Hindlimb muscle (tissue), 1 donor: ENCODE data around the gene GDF10. TPM values are rescaled to one million over a fixed set of nuclear protein-coding genes. Genes with fewer than 3 reads are reported as not detected.

Source experiments
- DNase-seq: peaks from one replicate; pipeline ENCODE4 v3.0.0-alpha.2; 2013
- polyA plus RNA-seq: library from polyadenylated mRNA; unstranded; fragments of 120-200 nt; gene quantifications from one replicate; pipeline ENCODE4 v1.2.1, GENCODE V29; 2013; ENCODE audit not compliant: insufficient read length

Gene GDF10
- polyA plus RNA-seq, 1 donor = 0.41 TPM

DNA sequence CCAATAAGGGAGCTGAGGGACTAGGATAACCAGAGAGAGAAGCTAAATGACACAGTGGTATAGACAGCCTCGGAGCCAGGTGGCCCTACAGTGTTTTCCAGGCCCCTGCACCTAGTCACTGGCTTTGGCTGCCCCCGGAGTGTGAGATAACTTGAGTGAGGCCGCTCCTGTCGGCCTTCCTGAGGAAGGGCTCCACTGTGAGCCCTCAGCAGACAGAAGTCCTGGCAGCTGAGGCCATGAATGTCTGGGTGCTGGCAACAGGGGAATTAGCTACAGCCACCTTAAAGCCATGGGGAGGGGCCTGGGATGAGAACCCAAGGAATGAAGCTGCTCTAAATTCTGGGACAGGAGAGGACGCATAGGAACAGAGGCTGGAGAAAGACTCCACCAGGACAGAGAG lies 4.6 kb upstream of the GDF10 start:
- DNase-seq = no peak

DNA sequence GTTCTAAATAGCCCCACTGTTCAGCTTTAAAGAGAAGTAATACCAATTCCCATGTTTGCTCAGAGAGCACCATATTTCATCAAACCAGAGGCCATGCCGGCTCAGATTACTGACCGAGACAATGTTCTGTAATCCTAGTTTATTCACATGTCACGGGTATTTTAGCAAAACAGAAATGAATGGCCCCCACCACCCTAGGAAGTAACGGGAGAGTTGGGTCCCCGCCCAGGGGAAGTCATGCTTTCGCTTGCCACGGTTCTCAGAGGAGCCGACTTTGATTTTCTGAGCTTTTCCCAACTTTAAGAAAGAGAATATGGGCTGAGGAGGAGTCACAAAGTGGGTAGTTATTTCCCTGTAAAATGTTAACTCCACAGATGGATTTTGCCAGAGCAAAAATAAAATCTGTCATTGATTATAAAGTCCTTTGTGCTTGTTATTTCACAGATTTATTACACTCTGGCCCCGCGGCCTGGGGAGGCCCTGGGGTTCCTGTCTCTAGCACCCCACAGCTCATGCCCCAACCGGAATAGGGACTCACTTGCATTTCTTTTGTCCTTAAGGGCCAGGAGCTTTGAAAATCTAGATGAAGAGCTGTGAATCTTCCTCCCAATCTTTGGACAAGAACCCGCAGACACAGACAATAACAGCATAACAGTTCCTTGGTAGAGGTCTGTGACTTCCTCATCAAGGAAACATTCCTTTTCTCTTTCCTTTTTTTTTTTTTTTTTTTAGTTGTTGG lies 3.7 kb upstream of the GDF10 start:
- DNase-seq = no peak

DNA sequence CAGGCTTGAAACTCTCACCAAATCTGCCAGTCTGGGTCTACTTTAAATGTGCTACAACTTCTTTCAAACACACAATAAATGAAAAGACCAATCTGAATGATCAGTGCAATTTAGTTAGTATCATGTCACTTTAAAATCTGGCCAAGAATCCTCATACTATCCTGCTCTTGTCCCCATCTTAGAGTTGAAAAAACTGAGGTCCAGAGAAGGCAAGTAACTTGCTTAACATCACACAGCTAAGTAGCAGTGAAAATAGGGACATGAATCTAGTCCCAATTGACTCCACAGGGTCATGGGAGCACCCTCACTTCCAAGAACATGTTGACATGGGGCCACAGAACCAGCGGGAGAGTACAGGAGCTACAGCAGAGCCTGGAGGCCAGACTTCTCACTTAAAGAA lies 3.1 kb upstream of the GDF10 start:
- DNase-seq = no peak

DNA sequence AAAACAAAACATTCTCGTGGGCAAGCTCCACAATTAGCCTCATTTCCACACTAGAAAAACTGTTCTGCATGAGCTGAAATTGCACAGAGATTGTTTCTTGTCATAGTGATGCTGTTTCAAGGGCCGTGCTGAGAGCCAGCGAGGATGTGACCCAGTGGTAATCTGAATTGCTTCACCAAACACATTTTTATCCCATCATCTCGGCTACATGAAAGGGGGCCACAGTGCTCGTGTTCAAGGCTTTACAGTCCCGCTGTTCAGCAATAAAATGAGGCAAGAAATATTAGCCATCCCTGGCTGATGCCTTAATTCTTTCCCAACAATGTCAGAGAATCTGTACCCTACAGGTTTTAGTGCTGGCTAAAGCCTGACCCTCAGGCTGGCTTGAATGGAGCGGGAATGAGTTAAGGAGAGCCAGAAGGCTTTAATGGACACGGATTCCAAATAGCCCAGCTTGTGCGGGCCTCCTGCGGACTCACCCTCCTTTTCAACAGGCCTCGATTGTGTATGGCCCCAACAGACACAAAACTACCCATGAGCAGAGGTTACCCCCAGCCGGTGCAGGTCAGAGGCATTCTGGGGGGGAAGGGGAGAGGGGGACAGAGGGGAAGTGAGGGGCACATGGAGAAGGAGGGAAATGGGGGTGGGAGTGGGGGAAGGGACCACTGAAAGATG lies 2.0 kb upstream of the GDF10 start:
- DNase-seq = no peak

DNA sequence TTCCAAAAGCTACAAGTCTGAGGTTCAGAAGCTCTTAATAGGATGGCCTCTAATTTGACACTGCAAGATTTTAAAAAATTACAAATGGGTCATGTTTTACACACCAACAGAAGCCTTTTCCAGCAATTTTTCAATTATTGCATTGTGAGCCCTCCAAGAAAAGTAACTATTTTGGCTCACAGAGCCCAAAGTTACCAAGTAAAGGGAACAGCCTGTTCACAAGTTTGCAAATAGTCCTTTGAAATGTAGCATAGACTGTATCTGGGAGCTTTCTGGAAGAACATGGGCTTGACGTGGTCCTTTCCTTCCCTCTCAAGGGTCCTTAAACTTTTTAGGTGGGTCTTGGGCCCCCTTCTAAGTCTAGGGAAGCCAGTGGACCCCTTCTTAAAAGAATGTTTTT lies 1.3 kb upstream of the GDF10 start:
- no peak for DNase-seq

DNA sequence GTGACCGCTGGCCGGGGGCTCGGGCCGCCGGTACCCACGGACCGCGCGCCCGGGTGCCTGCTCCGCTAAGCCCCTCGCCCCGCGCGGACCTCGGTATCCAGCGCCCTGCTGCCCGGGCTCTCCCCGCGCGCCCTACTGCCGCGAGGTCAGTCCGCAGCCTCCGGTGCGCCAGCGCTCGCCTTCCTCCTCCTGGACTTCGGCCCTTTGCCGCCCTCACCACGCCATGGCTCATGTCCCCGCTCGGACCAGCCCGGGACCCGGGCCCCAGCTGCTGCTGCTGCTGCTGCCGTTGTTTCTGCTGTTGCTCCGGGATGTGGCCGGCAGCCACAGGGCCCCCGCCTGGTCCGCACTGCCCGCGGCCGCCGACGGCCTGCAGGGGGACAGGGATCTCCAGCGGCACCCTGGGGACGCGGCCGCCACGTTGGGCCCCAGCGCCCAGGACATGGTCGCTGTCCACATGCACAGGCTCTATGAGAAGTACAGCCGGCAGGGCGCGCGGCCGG lies 483 bp downstream of the GDF10 start:
- DNase-seq = no peak

DNA sequence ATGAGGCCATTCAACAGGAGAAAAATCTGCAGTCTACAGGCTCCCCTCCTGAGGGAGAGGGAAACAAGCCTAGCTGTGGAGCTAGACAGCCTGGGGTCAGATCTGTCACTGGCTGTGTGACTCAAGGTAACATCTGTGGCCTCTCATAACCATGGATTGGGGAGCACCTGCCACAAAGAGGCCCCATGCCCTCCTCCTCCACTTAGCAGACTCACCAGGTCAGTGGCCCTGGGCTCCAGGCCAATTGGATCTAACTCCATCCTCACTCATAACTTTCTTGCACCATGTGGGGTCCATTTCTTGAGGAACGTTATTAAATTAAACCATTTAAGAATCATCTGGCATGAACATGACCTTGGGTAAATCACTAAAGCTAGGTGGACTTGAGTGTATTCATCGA lies 1.8 kb downstream of the GDF10 start:
- no peak for DNase-seq

DNA sequence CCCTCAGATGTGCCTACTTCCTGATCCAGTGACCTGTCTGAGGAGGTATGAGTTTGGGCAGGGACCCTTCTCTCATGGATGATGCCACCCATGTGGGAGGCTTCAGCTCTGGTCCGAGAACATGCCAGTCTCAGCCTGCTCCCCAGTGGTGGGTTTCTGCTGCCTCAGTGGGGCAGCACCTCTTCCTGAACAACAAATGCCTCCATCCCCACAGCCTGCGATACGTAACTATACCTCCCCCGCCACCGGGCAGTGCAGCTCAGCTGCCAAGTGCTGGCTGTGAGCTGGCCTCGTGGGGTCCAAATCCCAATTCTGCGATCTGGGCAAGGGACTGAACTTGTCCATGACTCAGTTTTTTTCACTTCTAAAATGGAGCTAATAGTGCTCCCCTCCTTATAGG lies 3.1 kb downstream of the GDF10 start:
- DNase-seq = no peak

DNA sequence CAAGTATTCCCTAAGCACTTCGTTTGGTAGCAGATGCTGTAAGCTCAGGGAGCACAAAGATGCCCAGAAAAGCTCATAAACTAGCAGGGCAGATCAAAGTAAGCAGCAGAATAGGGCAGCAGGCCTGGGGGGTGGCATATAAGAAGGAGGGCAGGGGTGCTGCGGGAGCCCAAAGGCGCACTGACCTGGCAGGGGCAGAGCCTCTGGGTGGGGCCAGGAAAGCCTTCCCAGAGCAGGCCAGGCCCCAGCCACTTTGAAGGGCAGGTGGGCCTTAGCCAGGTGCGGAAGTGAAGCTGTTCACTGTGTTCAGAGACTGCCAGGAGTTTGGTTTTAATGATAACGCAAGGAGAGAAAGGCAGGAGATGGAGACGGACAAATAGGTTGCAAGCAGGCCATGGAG lies 3.9 kb downstream of the GDF10 start:
- DNase-seq = no peak

DNA sequence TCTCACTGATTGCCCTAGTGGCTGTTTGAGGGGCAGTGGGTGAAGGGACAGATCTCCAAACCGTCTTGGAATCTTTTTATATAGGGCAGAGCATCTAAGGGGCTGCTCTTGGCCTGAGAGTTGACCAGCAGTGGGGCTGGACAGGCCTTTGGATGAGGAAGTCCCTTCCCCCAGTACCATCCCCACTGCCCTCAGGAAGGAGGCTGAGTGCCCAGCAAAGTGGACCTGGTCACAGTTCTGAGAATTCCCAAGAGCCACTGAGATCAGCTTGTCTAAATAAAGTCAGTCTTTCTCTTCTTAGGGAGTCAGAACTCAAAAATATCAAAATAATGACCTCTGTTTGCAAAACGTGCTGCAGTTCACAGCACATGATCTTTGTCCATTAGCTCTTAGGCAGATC lies 5.6 kb downstream of the GDF10 start:
- no peak for DNase-seq

DNA sequence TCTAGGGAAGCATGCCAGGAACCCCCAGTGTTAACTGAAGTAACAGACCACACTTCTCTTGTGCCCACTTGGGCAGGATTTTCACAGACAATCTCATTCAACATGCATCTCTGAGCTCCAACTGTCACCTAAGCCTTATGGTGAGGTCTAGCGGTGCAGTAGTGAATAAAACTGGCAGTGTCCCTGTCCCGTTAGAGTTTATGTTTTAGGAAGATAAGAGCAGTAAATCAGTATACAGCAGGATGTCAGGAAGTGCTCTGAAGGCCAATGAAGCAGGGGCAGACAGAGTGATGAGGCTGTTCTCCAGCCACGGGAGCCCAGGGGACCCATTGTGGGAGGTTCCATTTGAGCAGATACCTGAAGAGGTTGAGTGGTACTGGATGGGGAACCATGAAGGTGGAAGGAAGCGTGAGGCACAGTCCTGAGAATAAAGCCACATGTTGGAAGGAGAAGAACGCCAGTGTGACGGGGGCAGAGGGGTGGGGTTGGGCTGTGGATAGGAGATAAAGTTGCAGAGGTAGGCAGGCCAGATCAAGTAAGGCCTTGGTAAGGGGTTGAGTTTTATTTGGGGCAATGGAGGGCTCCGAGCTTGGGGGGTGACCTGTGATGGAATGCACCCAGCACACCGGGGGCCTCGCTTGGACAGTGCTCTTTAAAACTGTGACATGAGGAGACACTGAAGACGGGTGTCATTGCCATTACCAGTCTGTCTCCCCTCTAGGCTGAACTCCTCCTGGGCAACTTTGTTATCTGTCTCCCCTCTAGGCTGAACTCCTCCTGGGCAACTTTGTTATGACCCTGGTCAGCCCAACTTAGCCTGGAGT lies 6.6 kb downstream of the GDF10 start:
- DNase-seq = no peak

DNA sequence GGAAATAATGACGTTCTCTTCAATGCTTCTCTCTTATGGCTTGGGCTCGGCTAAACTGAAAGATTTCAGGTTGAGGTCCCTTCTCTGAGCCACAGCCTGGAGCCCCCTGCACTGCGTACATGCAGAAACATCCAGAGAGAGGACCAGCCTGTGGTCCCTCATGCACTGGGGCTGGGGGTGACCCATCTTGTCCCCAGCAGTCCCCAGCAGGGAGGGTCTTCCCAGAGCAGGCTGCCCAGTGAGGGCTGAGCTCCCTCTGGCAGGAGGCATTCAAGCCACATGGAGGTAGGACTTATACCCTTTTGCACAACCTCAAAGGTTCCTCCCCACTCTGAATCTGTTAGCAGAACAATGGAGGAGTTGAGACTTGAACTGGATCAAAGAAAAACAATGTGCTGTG lies 7.4 kb downstream of the GDF10 start:
- DNase-seq = no peak

DNA sequence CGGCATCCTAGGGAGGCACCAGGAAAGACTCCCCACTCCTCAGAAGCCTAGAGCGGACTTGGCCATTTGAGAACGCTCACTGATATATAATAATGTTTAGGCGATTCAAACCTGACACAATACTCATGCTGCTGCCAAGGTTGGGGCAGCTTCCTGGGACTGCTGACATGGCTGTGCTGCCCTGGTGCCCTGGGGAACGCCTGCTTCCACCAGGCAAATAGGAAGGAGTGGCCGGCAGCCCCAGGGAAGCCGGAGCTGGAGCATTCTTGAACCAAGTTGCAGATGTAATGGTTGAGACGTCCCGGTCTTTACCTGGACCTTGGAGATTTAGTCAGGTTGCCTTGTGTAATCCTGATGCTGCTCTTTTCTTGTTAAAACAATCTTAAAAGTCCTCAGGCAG lies 8.8 kb downstream of the GDF10 start:
- DNase-seq = no peak

DNA sequence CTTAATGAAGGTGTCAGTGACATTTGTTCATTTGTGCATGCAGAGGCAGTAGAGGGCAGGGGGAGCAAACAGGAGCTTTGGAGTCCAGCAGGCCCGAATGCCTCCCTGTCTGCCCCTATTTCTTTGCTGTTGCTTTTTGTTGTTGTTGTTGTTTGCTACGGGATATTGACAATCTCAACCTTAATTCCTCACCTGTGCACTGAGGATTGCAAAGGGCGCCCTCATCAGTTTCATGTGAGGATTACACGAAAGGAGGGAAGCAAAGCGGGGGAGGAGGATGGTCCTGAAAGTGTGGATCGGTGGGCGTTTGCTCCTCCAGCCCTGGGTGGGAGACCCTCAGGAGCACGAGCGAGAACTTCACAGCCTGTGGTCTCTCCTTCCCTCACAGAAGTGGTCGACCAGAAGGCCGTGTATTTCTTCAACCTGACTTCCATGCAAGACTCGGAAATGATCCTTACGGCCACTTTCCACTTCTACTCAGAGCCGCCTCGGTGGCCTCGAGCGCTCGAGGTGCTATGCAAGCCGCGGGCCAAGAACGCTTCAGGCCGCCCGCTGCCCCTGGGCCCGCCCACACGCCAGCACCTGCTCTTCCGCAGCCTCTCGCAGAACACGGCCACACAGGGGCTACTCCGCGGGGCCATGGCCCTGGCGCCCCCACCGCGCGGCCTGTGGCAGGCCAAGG lies 9.6 kb downstream of the GDF10 start:
- no peak for DNase-seq

DNA sequence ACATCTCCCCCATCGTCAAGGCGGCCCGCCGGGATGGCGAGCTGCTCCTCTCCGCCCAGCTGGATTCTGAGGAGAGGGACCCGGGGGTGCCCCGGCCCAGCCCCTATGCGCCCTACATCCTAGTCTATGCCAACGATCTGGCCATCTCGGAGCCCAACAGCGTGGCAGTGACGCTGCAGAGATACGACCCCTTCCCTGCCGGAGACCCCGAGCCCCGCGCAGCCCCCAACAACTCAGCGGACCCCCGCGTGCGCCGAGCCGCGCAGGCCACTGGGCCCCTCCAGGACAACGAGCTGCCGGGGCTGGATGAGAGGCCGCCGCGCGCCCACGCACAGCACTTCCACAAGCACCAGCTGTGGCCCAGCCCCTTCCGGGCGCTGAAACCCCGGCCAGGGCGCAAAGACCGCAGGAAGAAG lies 10.1 kb downstream of the GDF10 start:
- DNase-seq = no peak

DNA sequence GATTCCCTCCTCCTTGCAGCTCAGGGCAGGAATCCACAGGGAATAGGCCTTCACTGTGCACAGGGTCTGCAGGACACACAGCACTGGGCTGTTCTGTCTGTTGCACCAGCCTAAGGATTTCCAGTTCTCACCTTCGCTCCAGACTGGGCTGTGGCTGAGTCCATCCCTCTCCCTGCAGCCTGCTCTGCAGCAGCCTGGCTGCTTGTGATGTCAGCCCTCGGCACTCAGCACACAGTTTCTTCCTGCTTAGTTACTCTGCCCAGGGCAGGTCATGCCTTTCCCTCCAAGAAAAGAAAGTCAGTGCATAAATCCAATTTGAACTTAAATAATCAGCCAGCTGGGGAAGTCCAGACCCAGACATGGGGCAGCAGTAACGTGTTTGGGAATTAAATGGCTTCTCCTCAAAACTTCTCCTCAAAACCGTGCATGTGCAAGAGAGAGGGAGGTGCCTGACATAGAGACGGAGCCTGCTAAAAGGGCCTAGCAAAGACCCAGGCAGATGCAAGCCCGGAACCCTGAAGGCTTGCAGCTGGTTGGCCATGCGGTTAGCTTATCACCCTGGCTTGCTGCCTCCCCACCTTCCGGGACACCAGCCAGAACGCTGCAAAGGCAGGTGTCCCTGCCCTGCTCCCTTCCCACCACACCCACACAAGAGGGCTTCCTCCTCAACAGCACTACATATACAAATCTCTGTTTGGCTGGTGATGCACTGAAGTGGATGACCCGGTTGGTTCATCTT lies 11.4 kb downstream of the GDF10 start:
- DNase-seq = no peak

DNA sequence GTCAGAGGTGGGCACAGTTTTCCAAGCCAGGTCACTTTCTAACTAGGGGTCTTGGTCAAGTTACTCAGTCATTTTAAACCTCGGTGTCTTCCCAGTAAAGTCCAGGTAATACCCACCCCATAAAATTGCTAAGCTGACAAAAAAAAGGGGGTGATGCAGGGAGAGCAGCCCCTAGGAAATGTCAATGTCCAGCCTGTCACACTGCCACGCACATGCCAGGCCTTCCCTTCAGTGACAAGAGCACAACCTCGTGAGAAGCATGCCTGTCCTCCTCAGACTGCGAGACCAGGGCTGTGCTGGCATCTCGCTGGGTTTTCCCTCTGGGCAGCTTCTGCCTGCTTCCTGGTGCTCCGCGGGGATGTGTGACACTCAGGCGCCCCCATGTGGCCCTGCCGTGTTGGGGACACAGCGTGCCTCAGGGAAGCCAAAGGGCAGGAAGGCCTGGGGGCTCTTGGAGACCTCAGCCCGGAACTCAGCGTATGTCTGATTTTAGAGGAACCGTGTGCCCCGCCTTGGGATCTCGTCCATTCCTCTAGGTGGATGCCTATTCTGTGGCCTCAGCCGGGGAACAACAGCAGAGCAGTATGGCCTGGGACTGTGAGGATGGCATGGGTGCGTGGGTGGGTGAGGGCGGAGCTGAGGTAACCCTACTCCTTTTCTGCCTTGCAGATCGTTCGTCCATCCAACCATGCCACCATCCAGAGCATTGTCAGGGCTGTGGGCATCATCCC lies 12.1 kb downstream of the GDF10 start:
- DNase-seq = peak; percentile 68

DNA sequence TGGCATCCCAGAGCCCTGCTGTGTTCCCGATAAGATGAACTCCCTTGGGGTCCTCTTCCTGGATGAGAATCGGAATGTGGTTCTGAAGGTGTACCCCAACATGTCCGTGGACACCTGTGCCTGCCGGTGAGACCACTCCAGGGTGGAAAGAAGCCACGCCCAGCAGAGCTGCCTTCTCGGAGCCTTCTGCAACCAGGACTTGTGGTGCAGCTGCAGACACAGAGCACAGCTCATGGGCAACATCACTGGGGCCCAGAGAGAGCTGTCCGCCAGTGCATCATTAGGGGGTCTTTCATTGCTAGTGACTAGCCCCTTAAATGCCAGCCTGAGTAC lies 12.6 kb downstream of the GDF10 start:
- no peak for DNase-seq

DNA sequence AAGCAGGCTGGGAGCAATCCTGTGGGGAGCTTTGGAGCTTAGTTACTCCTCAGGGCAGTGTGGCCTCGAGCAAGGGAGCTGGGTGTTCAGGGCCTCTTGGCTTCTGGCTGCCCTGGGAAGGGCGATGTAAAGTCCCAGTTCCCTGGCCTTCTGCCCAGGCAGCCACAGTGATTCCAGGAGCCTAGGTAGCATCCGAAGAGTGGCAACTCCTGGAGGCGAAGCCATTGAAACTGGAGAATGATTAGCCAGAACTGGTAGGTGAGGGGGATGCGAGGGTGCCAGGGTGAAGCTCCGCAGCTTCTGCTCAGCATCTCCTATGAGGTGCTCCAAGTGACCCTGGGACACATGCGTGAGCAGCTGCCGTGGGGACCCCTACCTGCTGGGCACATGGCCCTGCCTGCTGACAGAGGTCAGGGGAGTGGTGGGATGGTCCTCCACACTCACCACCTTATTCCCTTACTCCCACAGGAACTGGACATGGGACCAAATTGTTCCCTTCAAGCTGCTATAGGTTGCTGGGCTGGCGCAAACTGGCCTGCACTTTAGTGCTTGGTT lies 14.5 kb downstream of the GDF10 start:
- no peak for DNase-seq

DNA sequence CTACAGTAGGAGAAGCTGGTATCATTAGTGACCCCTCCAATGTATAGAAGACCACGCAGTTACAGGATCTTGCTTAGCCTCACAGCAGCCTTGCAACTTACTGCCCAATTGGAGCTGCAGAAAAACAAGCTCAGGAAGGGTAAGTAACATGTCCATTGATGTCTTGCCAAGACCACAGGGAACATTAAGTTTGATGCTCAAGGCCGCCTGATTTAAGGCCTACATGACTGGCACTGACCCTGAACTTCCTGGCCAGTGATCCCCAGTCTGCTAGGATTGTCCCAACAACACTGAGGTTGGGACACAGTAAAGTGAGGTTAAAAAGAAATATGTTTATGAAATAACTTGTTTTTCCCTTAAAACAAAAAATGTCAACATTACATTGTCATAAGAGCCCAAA lies 15.4 kb downstream of the GDF10 start:
- DNase-seq = no peak

DNA sequence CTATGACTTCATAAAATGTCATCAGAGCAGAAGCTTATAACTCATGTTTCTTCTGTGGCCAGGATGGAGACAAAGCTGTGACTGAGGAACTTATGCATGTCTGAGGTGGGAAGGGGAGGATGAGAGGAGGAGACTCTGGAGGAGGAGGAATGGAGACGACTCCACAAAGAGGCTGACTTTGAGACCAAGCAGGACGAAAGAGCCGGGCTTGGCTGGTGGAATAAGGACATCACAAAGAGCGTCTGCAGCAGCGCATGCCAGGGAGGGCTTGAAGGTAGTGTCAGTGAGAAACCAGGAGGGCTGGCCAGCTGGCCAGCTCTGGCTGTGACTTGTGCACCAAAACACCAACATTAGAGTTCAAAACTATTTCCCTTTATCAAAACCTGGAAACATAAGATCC lies 16.1 kb downstream of the GDF10 start:
- DNase-seq = no peak
